ENCODE data around the gene KMO. TPM values are rescaled to one million over a fixed set of nuclear protein-coding genes. Genes with fewer than 3 reads are reported as not detected.
A peak's percentile ranks its signal among the peaks of the same experiment; 100 is the strongest.

KMO gene
- total RNA-seq, 1 experiment from 2014 or later = not detected

DNA sequence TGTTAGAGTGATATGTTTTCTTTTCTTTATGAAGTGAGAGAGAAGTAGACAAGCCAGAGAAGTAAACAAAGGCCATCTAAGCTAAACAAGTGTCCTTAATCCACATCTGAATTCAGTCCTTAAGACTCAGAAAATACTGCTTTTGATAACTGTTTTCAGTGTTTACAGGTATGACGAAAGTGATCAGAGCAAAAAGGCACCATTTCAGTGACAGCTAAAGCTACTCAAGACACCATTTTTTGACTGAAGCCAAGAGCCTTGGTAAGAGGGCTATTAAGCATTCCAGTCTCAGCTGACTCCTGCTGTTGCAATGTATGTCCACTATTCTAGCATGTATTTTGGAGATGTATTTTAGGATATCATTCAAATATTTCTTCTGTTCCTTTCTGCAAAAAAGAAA is 4.1 kb downstream of the KMO start:
- DNase-seq (ENCODE audit: low read depth) = no peak

DNA sequence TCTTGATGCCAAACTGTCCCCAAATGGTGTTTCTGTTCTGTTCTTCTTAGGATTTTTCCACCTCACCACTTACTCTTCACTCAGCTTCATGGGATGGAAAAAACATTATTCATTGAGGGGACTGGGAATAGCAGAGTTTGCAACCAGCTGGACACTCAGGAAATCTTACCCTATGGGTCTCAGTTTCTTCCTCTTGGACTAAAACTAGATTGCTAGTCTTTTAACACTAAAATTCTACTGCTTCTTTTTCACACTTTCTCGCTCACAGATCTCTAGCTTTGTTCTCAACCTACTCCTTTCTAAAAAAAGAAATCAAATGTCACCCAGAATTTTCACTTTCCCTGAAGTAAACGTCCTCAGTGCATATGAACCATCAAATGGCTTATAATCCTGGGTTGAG is 4.8 kb downstream of the KMO start:
- no peak for DNase-seq (ENCODE audit: low read depth)

GRCh38 chr1:241542199-241542907 is 10.2 kb downstream of the KMO start:
- DNase-seq (ENCODE audit: low read depth) = no peak

GRCh38 chr1:241548008-241548407 is 15.8 kb downstream of the KMO start:
- no peak for DNase-seq (ENCODE audit: low read depth)

DNA sequence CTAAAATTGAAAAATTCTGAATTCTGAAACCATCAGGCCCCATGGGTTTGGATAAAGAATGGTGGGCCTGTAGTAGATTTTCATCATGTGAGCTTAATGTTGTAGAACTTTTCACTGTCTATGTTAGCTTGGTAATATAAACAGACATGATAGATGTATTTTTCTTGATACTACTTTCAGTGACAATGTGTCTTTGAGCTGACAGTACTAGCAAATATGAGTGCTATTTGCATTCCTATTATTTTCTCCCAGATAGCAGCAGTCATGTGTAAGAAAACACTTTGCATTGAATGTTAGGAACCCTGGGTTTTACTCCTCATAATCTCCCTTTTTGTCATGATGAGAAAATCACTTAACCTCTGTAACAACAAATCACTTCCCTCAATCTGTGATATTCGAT is 18.1 kb downstream of the KMO start:
- DNase-seq (ENCODE audit: low read depth) = no peak

- DNase-seq (ENCODE audit: low read depth) = no peak
Observed at GRCh38 chr1:241551759-241552638, 19.8 kb downstream of the KMO start.

DNA sequence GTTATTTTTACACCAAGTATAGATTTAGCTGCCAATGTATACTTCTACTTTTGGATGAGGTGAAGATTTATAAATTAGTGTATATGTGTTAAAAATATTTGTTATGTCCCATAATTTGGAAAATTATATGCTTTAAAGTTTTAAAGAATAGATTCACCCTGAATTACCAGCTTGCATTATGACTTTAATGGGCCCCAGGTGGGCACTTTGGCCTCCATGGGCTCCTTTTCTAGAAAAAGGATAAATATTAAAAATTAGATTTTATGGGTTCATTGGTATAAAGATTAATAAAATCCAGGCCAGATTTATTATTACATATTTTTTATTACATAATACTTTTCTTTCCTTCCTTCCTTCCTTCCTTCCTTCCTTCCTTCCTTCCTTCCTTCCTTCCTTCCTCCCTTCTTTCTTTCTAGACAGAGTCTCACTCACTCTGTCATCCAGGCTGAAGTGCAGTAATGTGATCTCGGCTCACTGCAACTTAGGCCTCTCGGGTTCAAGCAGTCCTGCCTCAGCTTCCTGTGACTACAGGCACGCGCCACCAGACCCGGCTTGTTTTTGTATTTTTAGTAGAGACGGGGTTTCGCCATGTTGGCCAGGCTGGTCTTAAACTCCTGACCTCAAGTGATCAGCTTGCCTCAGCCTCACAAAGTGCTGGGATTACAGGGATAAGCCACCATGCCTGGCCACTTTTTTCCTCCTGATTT is 21.9 kb downstream of the KMO start:
- DNase-seq (ENCODE audit: low read depth) = no peak

DNA sequence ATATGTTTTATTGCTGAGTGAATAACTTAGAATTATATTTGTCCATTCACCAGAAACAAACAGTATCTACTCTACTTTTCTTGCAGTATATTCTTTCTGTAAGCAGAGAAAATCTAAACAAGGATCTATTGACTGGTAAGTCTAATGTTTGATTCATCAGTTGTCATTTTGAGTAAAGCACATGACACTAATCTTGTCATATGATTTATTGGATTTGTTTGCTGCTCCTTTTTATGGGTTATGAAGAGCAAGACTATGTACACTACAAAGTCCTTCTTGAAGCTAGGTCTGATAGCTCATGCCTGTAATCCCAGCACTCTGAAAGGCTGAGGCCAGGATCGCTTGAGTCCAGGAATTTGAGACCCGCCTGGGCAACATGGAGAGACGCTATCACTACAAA is 23.3 kb downstream of the KMO start:
- no peak for DNase-seq (ENCODE audit: low read depth)

GRCh38 chr1:241557031-241557430 is 24.9 kb downstream of the KMO start:
- no peak for DNase-seq (ENCODE audit: low read depth)

DNA sequence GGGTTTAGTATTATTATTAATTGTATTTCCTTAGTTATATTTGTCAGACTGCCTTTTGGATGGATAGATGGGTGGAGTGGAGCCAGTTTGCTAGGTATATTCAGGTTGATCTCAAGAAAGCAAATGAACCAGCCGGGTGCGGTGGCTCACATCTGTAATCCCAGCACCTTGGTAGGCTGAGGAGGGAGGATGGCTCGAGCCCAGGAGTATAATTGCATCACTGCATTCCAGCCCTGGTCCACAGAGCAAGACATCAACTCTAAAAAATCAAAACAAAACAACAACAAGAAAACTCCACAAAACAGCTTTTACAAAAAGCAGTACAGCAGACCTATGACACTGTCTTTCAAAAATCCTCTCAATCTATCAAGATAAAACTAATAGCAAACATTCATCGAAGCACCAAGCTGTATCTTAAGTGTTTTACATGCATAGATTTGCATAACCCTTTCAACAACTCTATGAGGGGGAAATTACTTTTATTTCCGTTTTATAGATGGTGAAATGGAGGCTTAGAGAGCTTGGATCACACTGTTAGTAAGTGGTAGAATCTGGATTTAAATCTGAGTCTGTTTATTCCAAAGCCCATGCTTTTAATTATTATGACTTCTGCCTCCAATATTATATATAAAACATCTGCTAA is 25.5 kb downstream of the KMO start:
- no peak for DNase-seq (ENCODE audit: low read depth)

DNA sequence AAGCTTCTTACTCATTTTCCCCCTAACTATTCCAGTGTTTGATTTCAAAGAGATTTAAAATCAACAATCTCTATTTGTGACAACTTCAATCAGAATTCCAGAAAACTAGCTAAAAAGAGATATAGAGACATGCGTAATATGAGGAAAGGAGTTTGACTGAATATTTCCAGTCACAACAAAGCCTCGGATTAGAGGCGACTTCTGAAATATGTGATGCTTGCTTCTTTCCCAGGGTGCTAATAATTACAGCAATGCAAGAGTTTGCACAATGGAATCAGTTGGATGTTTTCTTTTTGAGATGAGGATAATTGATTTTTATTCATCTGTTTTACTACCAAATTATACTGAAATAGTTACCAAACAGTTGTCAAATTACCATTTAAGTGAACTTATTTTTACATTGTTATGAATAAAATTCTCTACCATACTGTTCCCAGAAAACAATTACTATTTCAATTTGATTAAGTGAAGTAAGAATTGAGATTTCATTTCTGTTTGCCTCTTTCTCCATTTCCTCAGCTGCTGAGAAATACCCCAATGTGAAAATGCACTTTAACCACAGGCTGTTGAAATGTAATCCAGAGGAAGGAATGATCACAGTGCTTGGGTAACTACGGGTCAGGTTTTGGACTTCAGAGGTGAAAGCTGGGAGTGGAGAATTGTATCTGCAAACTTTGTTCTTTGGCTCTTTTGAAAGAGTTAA is 28.1 kb downstream of the KMO start:
- no peak for DNase-seq (ENCODE audit: low read depth)

DNA sequence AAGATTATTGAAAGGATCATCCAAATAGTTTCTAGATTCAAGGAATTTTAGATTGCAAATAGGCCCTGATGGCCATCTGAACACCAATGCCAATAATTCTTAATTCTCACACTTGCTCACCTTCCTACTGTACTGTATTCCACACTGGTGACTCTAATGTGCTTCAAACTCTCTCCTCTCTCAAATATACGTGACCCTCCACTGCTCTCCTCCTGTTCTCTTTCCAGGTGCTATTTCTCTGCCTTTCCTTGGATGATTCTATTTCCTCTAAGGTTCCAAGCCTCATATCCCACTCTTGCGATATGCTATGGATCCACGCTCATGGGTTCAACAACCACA is 28.6 kb downstream of the KMO start:
- DNase-seq (ENCODE audit: low read depth) = no peak

DNA sequence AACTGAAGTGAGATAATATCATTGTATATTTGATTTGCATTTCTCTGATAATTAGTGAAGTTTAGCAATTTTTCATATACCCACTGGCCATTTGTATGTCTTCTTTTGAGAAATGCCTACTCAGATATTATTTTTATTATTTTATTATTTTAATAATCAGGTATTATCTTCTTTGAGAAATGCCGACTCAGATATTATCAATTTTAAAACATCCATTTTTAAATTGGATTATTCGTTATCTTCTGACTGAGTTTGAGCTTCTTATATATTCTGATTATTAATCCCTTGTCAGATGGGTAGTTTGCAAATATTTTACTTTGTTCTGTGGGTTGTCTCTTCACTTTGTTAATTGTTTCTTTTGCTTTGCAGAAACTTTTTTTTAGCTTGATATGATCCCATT is 37.7 kb downstream of the KMO start:
- no peak for DNase-seq (ENCODE audit: low read depth)

- no peak for DNase-seq (ENCODE audit: low read depth)
Observed at GRCh38 chr1:241574154-241574553, 42.0 kb downstream of the KMO start.

- no peak for DNase-seq (ENCODE audit: low read depth)
Observed at GRCh38 chr1:241579434-241579833, 47.3 kb downstream of the KMO start.

DNA sequence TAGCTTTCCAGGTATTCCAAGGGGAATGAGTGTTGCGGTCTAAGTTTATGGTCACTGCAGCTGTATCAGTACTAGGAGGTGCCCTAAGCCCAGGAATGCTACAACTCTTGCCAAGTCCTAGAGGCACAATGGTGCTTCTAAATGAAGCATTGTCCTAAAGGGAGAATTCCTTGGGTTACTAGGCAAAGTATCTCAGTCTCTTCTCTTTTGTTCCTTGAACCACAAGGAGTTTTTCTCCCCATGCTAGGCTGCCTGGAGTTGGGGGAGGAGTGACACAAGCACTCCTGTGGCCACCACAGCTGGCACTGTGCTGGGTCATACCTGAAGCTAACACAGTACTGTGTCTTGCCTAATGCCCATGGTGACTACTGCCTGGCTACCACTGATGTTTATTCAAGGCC is 50.7 kb downstream of the KMO start:
- DNase-seq (ENCODE audit: low read depth) = no peak

- DNase-seq (ENCODE audit: low read depth) = no peak
Observed at GRCh38 chr1:241586905-241587512, 54.8 kb downstream of the KMO start.

DNA sequence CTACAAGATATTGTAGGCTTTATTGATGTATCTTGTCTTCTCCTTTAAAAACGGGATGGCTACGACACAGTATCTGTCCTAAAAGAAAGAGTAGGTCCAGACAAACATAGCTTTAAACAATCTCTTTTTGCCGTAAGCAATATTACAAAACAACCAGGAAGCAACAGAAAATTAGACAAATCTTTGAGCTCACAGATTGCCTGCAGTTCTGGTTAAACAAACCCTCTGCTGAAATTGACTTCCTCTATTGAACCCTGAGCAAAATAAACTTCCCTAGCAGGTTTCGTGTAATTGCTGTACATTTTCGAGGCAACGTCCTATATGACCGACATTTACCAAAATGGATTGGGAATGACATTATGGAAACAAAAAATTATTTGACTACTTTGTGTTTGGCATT is 57.3 kb downstream of the KMO start:
- no peak for DNase-seq (ENCODE audit: low read depth)

DNA sequence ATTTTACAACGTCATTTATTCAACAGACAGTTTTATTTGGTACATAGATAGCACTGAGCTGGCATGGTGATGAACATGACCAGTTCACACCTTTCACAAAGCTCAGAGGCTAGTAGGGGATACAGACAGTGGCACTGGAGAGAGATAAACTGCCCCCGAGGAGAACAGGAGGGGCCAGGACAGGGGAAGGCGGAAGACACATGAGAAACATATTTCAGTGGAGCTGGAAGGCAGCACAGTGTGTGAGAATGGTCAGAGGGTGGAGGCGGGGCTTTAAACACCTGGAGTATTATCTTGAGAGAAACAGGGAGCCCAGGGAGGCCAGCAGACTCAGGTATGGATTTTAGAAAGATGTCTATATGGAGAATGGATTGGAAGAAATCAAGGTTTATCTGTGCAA is 58.5 kb downstream of the KMO start:
- DNase-seq (ENCODE audit: low read depth) = no peak

DNA sequence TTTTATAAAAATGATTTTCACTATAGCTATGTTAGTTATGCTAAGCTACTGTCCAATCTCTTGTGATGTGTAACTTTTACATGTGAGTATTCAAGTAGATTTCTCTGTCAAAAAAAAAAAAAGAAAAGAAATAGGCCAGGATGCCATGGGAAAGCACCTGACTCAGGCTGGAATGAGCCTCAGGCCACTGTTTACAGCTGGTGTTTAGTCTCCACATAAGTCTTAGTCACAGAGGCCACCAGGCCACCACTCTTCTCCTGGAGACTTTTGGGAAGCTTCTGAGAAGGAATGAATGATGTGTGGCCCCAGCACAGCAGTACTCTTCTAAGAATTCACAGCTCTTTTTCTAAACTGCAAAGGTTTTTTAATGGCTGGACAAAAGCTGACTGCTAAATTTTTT is 59.1 kb downstream of the KMO start:
- DNase-seq (ENCODE audit: low read depth) = peak; percentile 74

DNA sequence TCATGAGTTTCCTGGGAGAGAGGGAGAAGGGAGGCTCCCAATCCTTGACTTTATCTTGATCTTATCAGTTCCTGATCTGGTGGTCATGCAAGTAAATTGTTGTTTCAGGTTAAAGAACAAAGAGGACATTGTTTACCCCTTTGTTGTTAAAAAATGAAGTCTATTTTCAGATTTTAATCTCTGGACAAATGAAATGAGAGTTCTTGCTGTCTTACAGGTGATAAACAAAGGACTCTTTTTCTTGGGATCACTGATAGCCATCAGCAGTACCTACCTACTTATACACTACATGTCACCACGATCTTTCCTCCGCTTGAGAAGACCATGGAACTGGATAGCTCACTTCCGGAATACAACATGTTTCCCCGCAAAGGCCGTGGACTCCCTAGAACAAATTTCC is 59.6 kb downstream of the KMO start:
- DNase-seq (ENCODE audit: low read depth) = peak; percentile 22
